AG20443 (cell line): Measurements from ENCODE around the gene STK25.
"Not testable (repeated sequence)": the region's sequence is repeated elsewhere in the genome, so short reads cannot be mapped to it uniquely, and the experiment has no call there.

Source experiments
- DNase-seq: peaks from one replicate; pipeline ENCODE4 v3.0.0; 2012; ENCODE audit warnings: low spot score, mixed read lengths

Gene STK25

DNA sequence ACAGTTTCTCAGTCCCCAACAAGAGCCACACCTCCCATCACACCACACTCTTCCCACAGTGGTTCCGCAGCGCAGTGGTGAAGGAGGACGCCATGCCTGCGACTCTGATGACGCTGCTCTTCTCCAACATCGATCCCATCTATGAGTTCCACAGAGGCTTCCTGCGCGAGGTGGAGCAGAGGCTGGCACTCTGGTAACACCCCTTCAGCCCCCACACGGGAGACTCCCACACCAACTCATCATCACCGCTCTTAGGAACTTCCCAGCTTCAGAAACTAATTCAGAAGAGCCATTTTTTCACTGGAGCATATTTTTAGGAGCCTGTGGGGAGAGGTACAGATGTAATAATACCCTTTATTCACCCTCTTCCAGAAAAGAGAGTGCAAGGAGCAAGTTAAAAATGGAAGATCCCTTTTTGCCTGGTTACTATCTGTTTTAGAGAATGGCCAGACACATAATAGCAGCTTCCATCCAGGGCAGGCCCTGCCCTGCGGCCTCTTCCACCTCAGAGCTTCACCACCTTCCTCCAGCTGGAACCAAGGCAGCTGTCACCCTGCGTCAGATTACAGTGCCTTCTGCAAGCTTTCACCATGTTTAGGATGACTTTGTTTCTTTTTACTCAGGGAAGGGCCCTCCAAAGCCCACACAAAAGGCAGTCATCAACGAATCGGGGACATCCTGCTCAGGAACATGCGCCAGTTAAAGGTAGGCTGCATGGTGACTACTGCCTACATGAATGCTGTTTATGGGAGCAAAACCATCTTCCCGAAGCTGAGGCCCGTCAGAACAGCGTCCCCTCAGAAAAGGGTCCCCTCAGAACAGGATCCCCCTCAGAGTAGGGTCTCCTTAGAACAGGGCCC lies 44.9 kb downstream of the STK25 start:
- DNase-seq = no peak

DNA sequence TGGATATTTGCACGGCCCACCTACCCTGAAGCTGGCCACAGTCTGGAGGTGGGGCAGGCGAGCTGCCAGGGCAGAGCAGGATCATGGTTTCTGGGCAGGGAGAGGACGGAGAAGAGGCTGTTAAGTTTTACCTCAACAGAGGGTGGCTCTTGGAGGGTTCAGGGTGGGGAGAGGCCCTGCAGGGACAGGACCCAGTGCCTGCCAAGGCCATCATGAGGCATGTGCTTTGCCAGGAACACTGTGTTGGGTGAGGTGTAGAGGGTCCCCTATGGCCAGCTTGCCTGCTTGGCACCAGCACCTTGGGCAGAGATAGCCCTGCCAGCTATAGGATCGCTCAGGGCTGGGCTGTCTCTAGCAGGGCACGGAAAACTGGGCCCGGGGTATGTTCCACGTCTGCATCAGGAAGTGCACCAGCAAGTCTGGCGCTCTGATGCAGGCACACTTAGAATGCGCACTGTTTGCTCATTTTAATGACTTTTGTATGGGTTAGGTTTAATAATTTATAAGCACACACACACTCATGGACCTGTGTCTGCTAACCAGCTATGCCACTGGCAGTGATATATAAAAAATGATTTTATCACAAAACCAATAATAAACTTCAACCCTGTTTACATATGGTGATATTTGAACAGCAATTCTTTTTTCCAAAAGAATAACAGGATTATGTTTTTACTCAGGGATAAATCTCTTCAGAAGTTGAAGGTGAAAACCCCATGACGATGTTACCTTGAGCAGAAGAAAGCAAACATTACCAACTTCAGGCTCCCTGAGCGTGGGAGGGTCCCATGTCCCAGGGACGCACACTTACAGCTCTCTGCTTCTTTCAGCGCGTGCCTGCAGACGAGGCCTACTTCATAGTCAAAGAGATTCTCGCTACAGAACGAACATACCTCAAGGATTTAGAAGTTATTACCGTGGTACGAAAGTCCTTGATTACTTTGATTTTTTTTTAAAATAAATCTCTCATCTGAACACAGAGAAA lies 46.4 kb downstream of the STK25 start:
- no peak for DNase-seq

DNA sequence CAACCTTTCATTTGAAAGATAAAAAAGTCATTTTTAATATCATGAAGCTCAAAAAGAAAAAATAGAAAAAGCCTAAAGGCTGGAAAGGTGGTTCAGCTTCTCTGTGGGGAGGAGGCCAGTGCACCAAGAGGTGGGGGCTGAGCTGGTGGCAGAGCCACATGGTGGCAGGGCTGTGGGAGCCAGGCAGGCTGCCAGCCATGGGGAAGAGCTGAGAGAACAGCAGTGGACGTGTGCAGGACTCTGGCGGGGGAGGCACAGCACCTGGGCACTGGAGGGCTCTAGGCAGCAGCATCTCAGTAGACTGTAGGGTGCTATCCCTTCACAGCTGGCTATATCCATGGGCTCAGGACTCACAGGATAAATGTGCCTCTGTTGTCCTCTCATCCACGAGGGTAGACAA lies 47.8 kb downstream of the STK25 start:
- no peak for DNase-seq

DNA sequence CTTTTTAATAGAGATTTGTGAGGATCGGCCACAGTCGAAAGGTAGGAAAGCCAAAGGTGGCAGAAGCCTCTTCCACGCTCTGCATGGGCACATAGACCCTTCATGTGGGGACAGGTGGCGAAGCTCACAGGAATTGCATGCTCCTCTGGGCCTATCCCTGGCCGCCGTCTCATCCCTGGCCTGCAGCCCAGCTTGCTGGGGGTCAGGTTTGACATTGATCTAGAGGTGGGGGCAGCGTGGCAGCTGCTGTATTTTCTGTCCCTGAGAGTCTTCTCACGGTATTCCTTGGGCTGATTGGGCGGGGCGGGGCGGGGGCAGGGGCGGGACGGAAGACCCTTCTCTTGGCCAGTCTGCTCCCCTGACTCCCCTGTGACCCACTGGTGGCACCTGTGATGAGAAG lies 48.9 kb downstream of the STK25 start:
- no peak for DNase-seq

DNA sequence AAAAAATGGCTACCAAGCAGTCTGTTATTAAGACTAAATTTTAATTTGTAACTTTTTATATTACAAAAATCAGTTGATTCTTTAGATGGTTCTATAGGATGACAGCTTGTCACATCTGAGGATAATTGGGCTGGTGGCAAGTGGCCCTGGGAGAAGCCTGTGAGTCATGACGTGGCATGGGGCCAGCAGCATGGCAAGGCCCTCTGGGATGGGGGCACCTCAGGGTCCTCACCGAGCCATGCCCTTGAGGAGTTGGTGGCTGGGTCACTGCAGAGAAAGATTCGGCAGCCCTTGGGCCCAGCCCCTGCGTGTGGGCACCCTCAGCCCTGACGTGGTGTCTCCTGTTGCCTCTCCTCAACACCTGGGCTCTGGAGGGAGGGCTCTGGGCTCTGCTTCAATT lies 49.7 kb downstream of the STK25 start:
- DNase-seq = no peak

DNA sequence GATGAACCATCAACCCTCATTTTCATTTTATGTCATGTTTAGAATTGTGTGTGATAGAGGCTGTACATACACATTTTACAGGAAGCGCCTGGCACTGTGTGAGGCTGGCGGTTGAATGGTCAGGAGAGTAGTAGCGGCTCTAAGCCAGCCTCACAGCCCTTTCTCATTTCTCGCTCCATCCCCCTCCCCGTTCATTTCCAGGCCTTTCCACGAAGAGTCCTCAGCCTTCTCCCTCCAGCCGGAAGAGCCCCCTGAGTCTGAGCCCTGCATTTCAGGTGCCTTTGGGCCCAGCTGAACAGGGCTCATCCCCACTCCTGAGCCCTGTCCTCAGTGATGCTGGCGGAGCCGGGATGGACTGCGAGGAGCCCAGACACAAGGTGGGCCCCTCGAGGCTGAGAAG lies 51.8 kb downstream of the STK25 start:
- no peak for DNase-seq

DNA sequence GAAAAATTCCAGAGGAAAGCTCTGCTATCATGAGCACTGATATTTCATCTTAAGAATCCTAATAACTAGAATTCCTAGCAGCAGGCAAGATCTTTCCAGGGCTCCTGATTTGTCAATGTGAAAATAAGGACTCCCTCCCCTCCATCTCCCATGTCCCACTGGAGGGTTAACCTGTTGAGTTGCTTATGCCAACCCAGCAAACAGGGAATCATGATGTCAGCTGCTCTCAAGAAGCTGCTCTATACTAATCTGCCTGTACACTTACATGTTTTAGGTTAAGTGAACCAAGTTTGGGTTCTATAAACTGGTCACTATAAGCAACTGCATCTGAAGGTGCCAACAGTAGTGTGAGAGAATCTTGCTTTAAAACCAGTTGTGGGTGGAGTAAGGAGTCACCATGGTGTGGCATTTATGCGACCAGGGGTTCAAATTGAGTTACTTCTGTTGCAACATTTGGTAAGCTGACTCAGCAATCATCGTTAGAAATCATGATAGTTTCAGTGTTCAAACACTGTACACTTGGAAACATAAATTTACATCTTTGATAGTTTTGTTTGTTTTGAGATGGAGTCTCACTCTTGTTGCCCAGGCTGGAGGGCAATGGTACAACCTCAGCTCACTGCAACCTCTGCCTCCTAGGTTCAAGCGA lies 53.4 kb downstream of the STK25 start:
- DNase-seq = no peak

DNA sequence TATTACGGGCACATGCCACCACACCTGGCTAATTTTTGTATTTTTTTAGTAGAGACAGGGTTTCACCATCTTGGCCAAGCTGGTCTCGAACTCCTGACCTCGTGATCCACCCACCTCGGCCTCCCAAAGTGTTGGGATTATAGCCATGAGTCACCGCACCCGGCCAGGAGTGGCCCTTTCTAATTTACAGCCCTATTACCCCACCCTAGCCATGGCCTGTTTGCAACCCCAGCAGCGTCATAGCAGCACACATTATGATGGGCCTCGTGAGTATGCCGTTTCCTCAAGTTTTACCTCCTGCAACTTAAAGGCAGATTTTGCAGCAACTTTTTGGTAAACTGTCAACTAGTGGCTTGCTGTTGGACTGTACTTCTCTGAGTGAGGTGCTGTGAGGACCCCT lies 54.5 kb downstream of the STK25 start:
- not testable (repeated sequence) for DNase-seq

DNA sequence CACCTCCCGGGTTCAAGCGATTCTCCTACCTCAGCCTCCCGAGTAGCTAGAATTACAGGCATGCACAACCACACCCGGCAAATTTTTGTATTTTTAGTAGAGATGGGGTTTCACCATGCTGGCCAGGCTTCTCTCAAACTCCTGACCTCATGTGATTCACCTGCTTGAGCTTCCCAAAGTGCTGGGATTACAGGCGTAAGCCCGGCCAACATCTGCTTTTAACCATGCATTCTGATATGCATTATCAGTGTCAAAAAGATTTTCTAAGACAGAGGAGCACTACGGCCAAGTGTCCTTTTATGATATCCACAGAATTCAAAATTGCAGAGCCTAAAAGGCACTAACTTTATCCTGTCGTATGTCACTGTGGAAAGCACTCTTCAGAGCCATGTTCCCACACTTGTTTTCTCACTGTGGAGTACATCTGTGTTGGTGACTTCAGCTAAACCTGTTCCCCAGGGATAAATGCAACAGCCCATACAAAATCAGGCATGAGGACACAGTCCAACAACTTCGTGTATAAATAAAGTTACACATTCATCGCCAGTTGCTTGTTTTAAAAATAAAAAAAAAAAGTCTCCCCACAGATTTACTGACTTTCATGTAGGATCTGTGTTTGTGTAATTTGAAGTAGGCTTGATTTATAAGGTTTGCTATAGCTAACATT lies 56.4 kb downstream of the STK25 start:
- no peak for DNase-seq

DNA sequence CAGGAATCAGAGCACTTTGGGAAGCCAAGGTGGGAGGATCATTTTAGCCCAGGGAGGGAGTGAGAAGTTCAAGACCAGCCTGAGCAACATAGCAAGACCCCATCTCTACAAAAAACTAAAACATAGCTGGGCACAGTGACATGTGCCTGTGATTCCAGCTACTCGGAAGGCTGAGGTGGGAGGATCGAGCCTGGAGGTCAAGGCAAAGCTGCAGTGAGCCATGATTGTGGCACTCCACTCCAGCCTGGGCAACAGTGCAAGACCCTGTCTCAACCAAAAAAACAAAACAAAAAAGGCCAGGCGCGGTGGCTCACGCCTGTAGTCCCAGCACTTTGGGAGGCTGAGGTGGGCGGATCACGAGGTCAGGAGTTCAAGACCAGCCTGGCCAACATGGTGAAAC lies 58.3 kb downstream of the STK25 start:
- DNase-seq = not testable (repeated sequence)

DNA sequence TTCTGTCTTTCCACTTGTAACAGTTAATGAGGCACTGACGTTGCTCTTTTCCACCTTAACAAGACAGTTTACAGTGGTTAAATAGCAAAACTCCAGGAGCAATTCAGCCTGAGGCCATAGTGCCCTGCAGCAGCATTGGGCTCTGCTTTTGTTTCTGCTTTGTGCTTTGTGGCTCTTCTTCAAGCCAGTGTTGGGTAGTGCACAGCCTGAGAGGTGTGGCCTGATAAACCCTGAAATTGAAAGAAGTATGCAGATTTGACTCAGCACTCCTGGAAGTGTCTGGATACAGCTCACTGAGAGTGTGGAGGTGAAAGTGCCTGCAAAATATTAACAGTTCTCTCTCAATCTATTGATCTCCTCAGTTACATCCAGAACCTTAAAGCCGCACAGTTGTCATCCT lies 63.0 kb downstream of the STK25 start:
- DNase-seq = no peak

DNA sequence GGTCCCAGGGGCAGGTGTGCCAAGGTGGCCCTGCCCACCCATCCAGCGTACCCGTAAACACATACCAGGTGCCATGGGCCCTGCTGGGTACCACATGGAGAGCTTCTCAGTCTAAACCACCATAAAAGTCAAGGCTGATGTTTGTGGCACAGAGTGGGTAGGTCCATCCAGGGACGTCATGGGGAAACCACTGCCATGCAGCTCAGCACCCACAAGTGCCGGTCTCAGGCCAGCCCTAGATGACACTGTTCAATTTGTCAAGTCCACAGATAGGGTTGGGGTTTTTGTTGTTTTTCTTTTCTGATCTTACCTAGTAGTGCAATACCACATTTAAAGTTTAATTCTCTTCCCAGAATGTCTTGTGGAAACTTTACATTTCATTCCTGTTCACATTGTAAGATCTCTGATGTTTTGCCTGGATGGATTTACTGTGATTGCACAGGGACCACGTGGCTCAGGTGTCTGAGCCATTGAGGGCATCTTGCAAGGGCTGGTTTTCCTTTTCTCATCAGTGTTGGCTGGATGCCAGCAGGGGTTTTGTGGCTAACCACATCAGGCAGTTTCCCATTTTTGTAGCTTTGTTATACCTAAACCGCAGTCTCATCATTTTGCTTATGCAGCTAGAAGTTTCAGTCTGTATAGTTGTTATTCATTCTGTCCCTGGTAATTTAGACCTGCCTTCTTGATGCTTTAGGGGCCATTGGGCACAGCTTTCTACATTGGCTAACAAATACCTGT lies 64.7 kb downstream of the STK25 start:
- DNase-seq = no peak
